Ascending aorta (tissue), 2 donors: Measurements from ENCODE around the gene ZMYND12. TPM values are rescaled to one million over a fixed set of nuclear protein-coding genes. Genes with fewer than 3 reads are reported as not detected.
A peak's percentile ranks its signal among the peaks of the same experiment; 100 is the strongest.

ENCODE experiments used
- DNase-seq, 2 donors: peaks; one replicate each; pipeline ENCODE4 v3.0.0-alpha.2; 2019; ENCODE audit warnings: low spot score in 2 of 2
- H3K27ac ChIP-seq, 2 donors: fragments of 200-600 bp; sonication (generic); one replicate each; pipeline ENCODE4 v1.5.1; 2016 to 2017; ENCODE audit warnings: mild to moderate bottlenecking in 1 of 2
- H3K27me3 ChIP-seq: fragments of 200-600 bp; sonication (generic); one replicate; pipeline ENCODE4 v1.5.1; 2017
- H3K36me3 ChIP-seq, 2 donors: fragments of 200-600 bp; sonication (generic); one replicate each; pipeline ENCODE4 v1.5.1; 2016
- H3K4me1 ChIP-seq, 2 donors: fragments of 200-600 bp; sonication (generic); one replicate each; pipeline ENCODE4 v1.5.1; 2016 to 2017; ENCODE audit warnings: mild to moderate bottlenecking in 1 of 2
- H3K4me3 ChIP-seq, 2 donors: fragments of 200-600 bp; sonication (generic); one replicate each; pipeline ENCODE4 v1.5.1; 2016 to 2017; ENCODE audit warnings: mild to moderate bottlenecking in 1 of 2
- H3K9me3 ChIP-seq, 2 donors: fragments of 200-600 bp; sonication (generic); one replicate each; pipeline ENCODE4 v1.5.1; 2016
- CTCF ChIP-seq, 3 experiments: fragments of 200-600 bp in 2 of 3; fragments of 450-650 bp in 1 of 3; sonication (generic) in 2 of 3; IDR thresholded peaks; one replicate each; pipeline ENCODE4 v1.5.1; 2016 to 2019; ENCODE audit warnings: antibody characterized with exemption in 3 of 3, mild to moderate bottlenecking in 1 of 3, moderate library complexity in 1 of 3
- intact Hi-C: fragments of 100-400 bp; cut with DNase I; formaldehyde crosslinking; loops from one replicate; pipeline ENCODE4 v1.15.1; 2023
- total RNA-seq: library from RNA; depleted of rRNA; stranded (reverse); fragments of >200 nt; gene quantifications from one replicate; pipeline ENCODE4 v1.1.0, GENCODE V29; 2016

ZMYND12 gene
- total RNA-seq, 1 donor from 2014 or later, result not detected

GRCh38 chr1:42392255-42392654 is 63.6 kb downstream of the ZMYND12 start:
- Histone ChIP-seq H3K27me3 (no peaks in the 10 kb centered on the region), H3K4me1 (no peaks in the 10 kb centered on the region), H3K9me3 (no peaks in the 10 kb centered on the region), H3K36me3 (no peaks in the 10 kb centered on the region), H3K4me3 (no peak overlapping the region), H3K27ac (no peak overlapping the region)
- no peak for DNase-seq
- intact Hi-C loops, result no loop called here
- no peak for TF ChIP-seq CTCF (IDR thresholded peaks at IDR 0.05)

- no peaks in the 10 kb centered on the region for H3K36me3 ChIP-seq
- H3K4me1 ChIP-seq, result peaks cover under 1 to 3% of the 10 kb centered on the region in 2 donors
- DNase-seq, result no peak
- H3K27ac ChIP-seq, result no peak overlapping the region
- intact Hi-C loops, result no loop called here
- peaks cover 5% of the 10 kb centered on the region for H3K27me3 ChIP-seq
- TF ChIP-seq CTCF (IDR thresholded peaks at IDR 0.05), result no peak
- H3K4me3 ChIP-seq, result no peak overlapping the region
- H3K9me3 ChIP-seq, result no peaks in the 10 kb centered on the region
These were observed 69.8 kb downstream of the ZMYND12 start for GRCh38 chr1:42386051-42386450.

GRCh38 chr1:42385283-42385682 is 70.5 kb downstream of the ZMYND12 start:
- Histone ChIP-seq H3K4me3 (no peak overlapping the region), H3K9me3 (no peaks in the 10 kb centered on the region), H3K27ac (no peak overlapping the region), H3K27me3 (peaks cover 7% of the 10 kb centered on the region), H3K36me3 (no peaks in the 10 kb centered on the region), H3K4me1 (peaks cover 3 to 5% of the 10 kb centered on the region in 2 donors)
- TF ChIP-seq CTCF (IDR thresholded peaks at IDR 0.05), result no peak
- no peak for DNase-seq
- intact Hi-C loops, result no loop called here

GRCh38 chr1:42381280-42381673 is 74.5 kb downstream of the ZMYND12 start:
- no peak for DNase-seq
- Histone ChIP-seq H3K4me1 (peaks cover 3 to 5% of the 10 kb centered on the region in 2 donors), H3K27ac (no peak overlapping the region), H3K9me3 (no peaks in the 10 kb centered on the region), H3K36me3 (no peaks in the 10 kb centered on the region), H3K4me3 (peak overlapping the region; percentile 68 to 82), H3K27me3 (peaks cover 7% of the 10 kb centered on the region)
- intact Hi-C loops, result no loop called here
- no peak for TF ChIP-seq CTCF (IDR thresholded peaks at IDR 0.05)

GRCh38 chr1:42380586-42381279 is 75.1 kb downstream of the ZMYND12 start, which contains the start of gene RIMKLA:
Gene RIMKLA, plus strand, starts transcription at chr1:42380792. Its CDS starts 143 bp downstream, at chr1:42380935.
- intact Hi-C loops, result no loop called here

More at GRCh38 chr1:42380586-42381279, 75.1 kb downstream of the ZMYND12 start, which contains the start of gene RIMKLA:
- no peak for TF ChIP-seq CTCF (IDR thresholded peaks at IDR 0.05)
- Histone ChIP-seq H3K4me3 (peak within 1 kb of the TSS; percentile 68 to 82), H3K4me1 (peaks cover 3 to 5% of the 10 kb centered on the region in 2 donors), H3K27me3 (peaks cover 7% of the 10 kb centered on the region), H3K9me3 (no peaks in the 10 kb centered on the region), H3K36me3 (no peaks in the 10 kb centered on the region), H3K27ac (no peak within 1 kb of the TSS)
- peak in 1 of 2 donors; percentile 63 for DNase-seq

Other genes starting within 250 kb of the ZMYND12 start
- gene FOXJ3, start 120.8 kb downstream of the ZMYND12 start, total RNA-seq, result 62.8 TPM
- 2.7 TPM for gene RIMKLA, start 75.2 kb downstream of the ZMYND12 start, total RNA-seq
- 13.6 TPM for gene PPCS, start 521 bp upstream of the ZMYND12 start, total RNA-seq
- gene CCDC30, start 7.3 kb upstream of the ZMYND12 start, total RNA-seq, result not detected
- gene PPIH, start 202.4 kb upstream of the ZMYND12 start, total RNA-seq, result 2.2 TPM
- 356 TPM for gene YBX1, start 226.4 kb upstream of the ZMYND12 start, total RNA-seq